NOMO-1 treated with dmso at 0.1 percent for 144 hours (cell line): ENCODE data around the gene FAM171A1.
"Not testable (repeated sequence)": the region's sequence is repeated elsewhere in the genome, so short reads cannot be mapped to it uniquely, and the experiment has no call there.

Experiments
- DNase-seq: peaks from one replicate; lab custom pipeline; 2025; ENCODE audit not compliant: unreplicated experiment; lab: John Stamatoyannopoulos, UW

FAM171A1 gene

GRCh38 chr10:15321431-15322341 lies 49.4 kb downstream of the FAM171A1 start:
- no peak for DNase-seq

- no peak for DNase-seq
Measured at GRCh38 chr10:15320522-15321203, 50.4 kb downstream of the FAM171A1 start.

- DNase-seq = no peak
Measured at GRCh38 chr10:15320118-15320517, 51.0 kb downstream of the FAM171A1 start.

GRCh38 chr10:15316871-15317464 lies 54.1 kb downstream of the FAM171A1 start:
- no peak for DNase-seq

- DNase-seq = no peak
Measured at GRCh38 chr10:15316145-15316544, 54.9 kb downstream of the FAM171A1 start.

- no peak for DNase-seq
Measured at GRCh38 chr10:15315286-15315685, 55.8 kb downstream of the FAM171A1 start.

- no peak for DNase-seq
Measured at GRCh38 chr10:15314482-15315045, 56.5 kb downstream of the FAM171A1 start.

- DNase-seq = no peak
Measured at GRCh38 chr10:15313843-15314242, 57.2 kb downstream of the FAM171A1 start.

GRCh38 chr10:15313047-15313446 lies 58.0 kb downstream of the FAM171A1 start:
- DNase-seq = no peak

GRCh38 chr10:15311569-15312280 lies 59.4 kb downstream of the FAM171A1 start:
- DNase-seq = no peak

- no peak for DNase-seq
Measured at GRCh38 chr10:15310776-15311568, 60.1 kb downstream of the FAM171A1 start.

GRCh38 chr10:15309221-15309620 lies 61.9 kb downstream of the FAM171A1 start:
- DNase-seq = no peak

GRCh38 chr10:15306735-15307280 lies 64.3 kb downstream of the FAM171A1 start:
- no peak for DNase-seq

- DNase-seq = no peak
Measured at GRCh38 chr10:15305634-15306033, 65.5 kb downstream of the FAM171A1 start.

- DNase-seq = no peak
Measured at GRCh38 chr10:15305161-15305560, 65.9 kb downstream of the FAM171A1 start.

GRCh38 chr10:15302188-15302956 lies 68.7 kb downstream of the FAM171A1 start:
- not testable (repeated sequence) for DNase-seq

- no peak for DNase-seq
Measured at GRCh38 chr10:15300697-15301096, 70.4 kb downstream of the FAM171A1 start.

- DNase-seq = no peak
Measured at GRCh38 chr10:15300145-15300544, 70.9 kb downstream of the FAM171A1 start.

GRCh38 chr10:15296701-15297100 lies 74.4 kb downstream of the FAM171A1 start:
- DNase-seq = no peak
